GM19043 (cell line): ENCODE measurements around the gene NEU2.

Experiments
- ATAC-seq: cut with Tn5 transposase; IDR thresholded peaks from one replicate; pipeline ENCODE4 v1.9.1; 2021; ENCODE audit warnings: low read depth; ENCODE audit not compliant: unreplicated experiment

NEU2 gene

GRCh38 chr2:233032551-233033320, at the start of gene NEU2:
Gene NEU2 (plus strand): TSS chr2:233032672. CDS start chr2:233032672, 0 bp downstream.
- no peak for ATAC-seq

GRCh38 chr2:232982926-232983668, 49.4 kb upstream of the NEU2 start:
- no peak for ATAC-seq

GRCh38 chr2:232983669-232984140, 48.8 kb upstream of the NEU2 start:
- ATAC-seq: no peak

GRCh38 chr2:232984451-232985207, 47.8 kb upstream of the NEU2 start:
- ATAC-seq: no peak

- ATAC-seq: no peak
These were observed 46.3 kb upstream of the NEU2 start for GRCh38 chr2:232986155-232986554.

GRCh38 chr2:232993231-232993821, 39.1 kb upstream of the NEU2 start:
- ATAC-seq: no peak

- ATAC-seq: no peak
These were observed 38.0 kb upstream of the NEU2 start for GRCh38 chr2:232994446-232994845.

- ATAC-seq: no peak
These were observed 34.5 kb upstream of the NEU2 start for GRCh38 chr2:232997749-232998665.

GRCh38 chr2:232998666-232998985, 33.8 kb upstream of the NEU2 start:
- ATAC-seq: no peak

GRCh38 chr2:232999354-232999753, 33.1 kb upstream of the NEU2 start:
- no peak for ATAC-seq

- no peak for ATAC-seq
These were observed 31.4 kb upstream of the NEU2 start for GRCh38 chr2:233000886-233001750.

- no peak for ATAC-seq
These were observed 29.4 kb upstream of the NEU2 start for GRCh38 chr2:233002829-233003657.

GRCh38 chr2:233003658-233004555, 28.6 kb upstream of the NEU2 start:
- ATAC-seq: no peak

GRCh38 chr2:233005096-233005495, 27.4 kb upstream of the NEU2 start:
- ATAC-seq: no peak

GRCh38 chr2:233006648-233007047, 25.8 kb upstream of the NEU2 start:
- ATAC-seq: no peak

GRCh38 chr2:233007270-233007669, 25.2 kb upstream of the NEU2 start:
- ATAC-seq: no peak

- ATAC-seq: no peak
These were observed 24.7 kb upstream of the NEU2 start for GRCh38 chr2:233007739-233008138.
